ENCODE data around the gene CELF5.
A peak's percentile ranks its signal among the peaks of the same experiment; 100 is the strongest.
"Not testable (repeated sequence)": the region's sequence is repeated elsewhere in the genome, so short reads cannot be mapped to it uniquely, and the experiment has no call there.

Gene CELF5

GRCh38 chr19:3282564-3282963 lies 58.1 kb downstream of the CELF5 start:
- Mint-ChIP-seq H3K4me3 (no peak overlapping the region), H3K9me3 (no peaks in the 10 kb centered on the region), H3K4me1 (peaks cover 7% of the 10 kb centered on the region), H3K27ac (no peak overlapping the region), H3K27me3 (peaks cover 5% of the 10 kb centered on the region), H3K36me3 (no peaks in the 10 kb centered on the region)

DNA sequence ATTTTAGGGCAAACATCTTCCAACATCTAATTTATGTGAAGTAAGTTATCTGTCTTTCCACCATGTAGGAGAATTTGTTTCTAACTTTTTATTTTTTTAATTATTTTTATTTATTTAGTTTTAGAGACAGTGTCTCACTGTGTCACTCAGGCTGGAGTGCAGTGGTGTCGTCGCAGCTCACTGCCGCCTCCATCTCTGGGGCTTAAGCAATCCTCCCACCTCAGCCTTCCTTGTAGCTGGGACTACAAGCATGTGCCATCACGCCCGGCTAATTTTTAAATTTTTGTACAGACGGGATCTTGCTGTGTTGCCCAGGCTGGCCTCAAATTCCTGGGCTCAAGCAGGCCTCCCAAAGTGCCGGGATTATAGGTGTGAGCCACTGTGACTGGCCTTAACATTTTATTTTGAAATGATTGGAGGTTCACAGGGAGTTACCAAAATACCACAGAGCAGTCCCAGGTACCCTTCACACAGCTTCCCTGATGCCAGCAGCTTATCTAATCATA lies 58.8 kb downstream of the CELF5 start:
- Mint-ChIP-seq H3K9me3 (no peaks in the 10 kb centered on the region), H3K4me1 (peaks cover 7% of the 10 kb centered on the region), H3K4me3 (no peak overlapping the region), H3K36me3 (no peaks in the 10 kb centered on the region), H3K27me3 (peaks cover 7% of the 10 kb centered on the region), H3K27ac (no peak overlapping the region)

- H3K4me3 Mint-ChIP-seq: no peak overlapping the region
- no peak overlapping the region for H3K27ac Mint-ChIP-seq
- H3K36me3 Mint-ChIP-seq: no peaks in the 10 kb centered on the region
- peaks cover 7% of the 10 kb centered on the region for H3K27me3 Mint-ChIP-seq
- H3K4me1 Mint-ChIP-seq: peaks cover 7% of the 10 kb centered on the region
- H3K9me3 Mint-ChIP-seq: no peaks in the 10 kb centered on the region
Observed at GRCh38 chr19:3283886-3284657, 59.6 kb downstream of the CELF5 start.

- no peak overlapping the region for H3K27ac Mint-ChIP-seq
- H3K36me3 Mint-ChIP-seq: no peaks in the 10 kb centered on the region
- H3K4me3 Mint-ChIP-seq: peak overlapping the region; percentile 37
- H3K9me3 Mint-ChIP-seq: no peaks in the 10 kb centered on the region
- peaks cover 8% of the 10 kb centered on the region for H3K27me3 Mint-ChIP-seq
- H3K4me1 Mint-ChIP-seq: peaks cover 7% of the 10 kb centered on the region
Observed at GRCh38 chr19:3284759-3285646, 60.5 kb downstream of the CELF5 start.

GRCh38 chr19:3285647-3286176 lies 61.3 kb downstream of the CELF5 start:
- Mint-ChIP-seq H3K4me1 (peaks cover 7% of the 10 kb centered on the region), H3K36me3 (no peaks in the 10 kb centered on the region), H3K4me3 (no peak overlapping the region), H3K9me3 (no peaks in the 10 kb centered on the region), H3K27ac (no peak overlapping the region), H3K27me3 (peaks cover 8% of the 10 kb centered on the region)

DNA sequence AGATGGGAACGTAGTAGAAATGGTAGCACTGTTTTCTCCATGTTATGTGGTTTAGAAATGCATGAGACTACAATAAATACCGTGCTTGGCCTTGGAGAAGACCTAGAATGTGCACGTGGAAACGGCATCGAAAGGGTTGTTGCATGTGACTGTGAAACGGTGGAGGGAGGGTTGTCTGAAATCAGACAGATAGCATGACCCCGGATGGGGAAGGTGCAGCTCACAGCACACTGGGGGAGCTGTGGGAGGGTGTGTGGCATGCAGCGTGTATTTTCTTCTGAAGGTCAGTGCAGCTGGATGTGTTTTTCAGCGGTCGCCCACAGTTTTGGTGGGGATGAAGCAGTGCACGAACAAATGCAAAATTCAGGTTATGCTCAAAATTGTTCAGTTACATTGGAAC lies 63.4 kb downstream of the CELF5 start:
- Mint-ChIP-seq H3K27me3 (peaks cover 8% of the 10 kb centered on the region), H3K4me1 (peaks cover 7% of the 10 kb centered on the region), H3K27ac (no peak overlapping the region), H3K4me3 (no peak overlapping the region), H3K9me3 (no peaks in the 10 kb centered on the region), H3K36me3 (no peaks in the 10 kb centered on the region)

DNA sequence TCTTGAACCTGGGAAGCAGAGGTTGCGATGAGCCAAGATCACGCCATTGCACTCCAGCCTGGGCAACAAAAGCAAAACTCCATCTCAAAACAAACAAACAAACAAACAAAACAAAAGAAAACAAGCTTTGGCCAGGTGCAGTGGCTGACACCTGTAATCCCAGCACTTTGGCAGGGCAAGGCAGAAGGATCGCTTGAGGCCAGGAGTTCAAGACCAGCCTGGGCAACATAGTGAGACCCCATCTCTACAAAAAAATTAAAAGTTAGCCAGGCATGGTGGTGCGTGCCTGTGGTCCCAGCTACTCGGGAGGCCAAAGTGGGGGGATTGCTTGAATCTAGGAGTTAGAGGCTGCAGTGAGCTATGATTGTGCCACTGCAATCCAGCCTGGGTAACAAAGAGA lies 64.0 kb downstream of the CELF5 start:
- not testable (repeated sequence) for H3K9me3 Mint-ChIP-seq, H3K4me1 Mint-ChIP-seq, H3K4me3 Mint-ChIP-seq, H3K27ac Mint-ChIP-seq, H3K36me3 Mint-ChIP-seq, H3K27me3 Mint-ChIP-seq

- Mint-ChIP-seq H3K9me3 (no peaks in the 10 kb centered on the region), H3K36me3 (no peaks in the 10 kb centered on the region), H3K27ac (no peak overlapping the region), H3K4me3 (no peak overlapping the region), H3K27me3 (peaks cover 6% of the 10 kb centered on the region), H3K4me1 (no peaks in the 10 kb centered on the region)
Observed at GRCh38 chr19:3289971-3290569, 65.6 kb downstream of the CELF5 start.

DNA sequence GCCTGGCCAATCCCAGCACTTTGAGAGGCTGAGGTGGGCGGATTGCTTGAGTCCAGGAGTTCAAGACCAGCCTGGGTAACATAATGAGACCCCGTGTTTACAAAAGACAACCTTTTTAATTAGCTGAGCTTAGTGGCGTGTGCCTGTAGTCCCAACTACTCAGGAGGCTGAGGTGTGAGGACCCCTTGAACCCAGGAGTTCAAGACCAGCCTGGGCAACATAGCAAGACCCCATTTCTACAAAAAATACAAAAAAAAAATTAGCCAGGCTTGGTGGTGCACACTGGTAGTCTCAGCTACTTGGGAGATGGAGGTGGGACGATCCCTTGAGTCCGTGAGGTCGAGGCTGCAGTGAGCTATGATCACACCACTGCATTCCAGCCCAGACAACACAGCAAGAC lies 66.4 kb downstream of the CELF5 start:
- not testable (repeated sequence) for H3K27me3 Mint-ChIP-seq, H3K9me3 Mint-ChIP-seq, H3K4me1 Mint-ChIP-seq, H3K36me3 Mint-ChIP-seq, H3K27ac Mint-ChIP-seq, H3K4me3 Mint-ChIP-seq

GRCh38 chr19:3291644-3292043 lies 67.2 kb downstream of the CELF5 start:
- H3K27me3 Mint-ChIP-seq: peaks cover 6% of the 10 kb centered on the region
- no peak overlapping the region for H3K4me3 Mint-ChIP-seq
- no peaks in the 10 kb centered on the region for H3K36me3 Mint-ChIP-seq
- H3K4me1 Mint-ChIP-seq: no peaks in the 10 kb centered on the region
- H3K27ac Mint-ChIP-seq: no peak overlapping the region
- H3K9me3 Mint-ChIP-seq: no peaks in the 10 kb centered on the region

DNA sequence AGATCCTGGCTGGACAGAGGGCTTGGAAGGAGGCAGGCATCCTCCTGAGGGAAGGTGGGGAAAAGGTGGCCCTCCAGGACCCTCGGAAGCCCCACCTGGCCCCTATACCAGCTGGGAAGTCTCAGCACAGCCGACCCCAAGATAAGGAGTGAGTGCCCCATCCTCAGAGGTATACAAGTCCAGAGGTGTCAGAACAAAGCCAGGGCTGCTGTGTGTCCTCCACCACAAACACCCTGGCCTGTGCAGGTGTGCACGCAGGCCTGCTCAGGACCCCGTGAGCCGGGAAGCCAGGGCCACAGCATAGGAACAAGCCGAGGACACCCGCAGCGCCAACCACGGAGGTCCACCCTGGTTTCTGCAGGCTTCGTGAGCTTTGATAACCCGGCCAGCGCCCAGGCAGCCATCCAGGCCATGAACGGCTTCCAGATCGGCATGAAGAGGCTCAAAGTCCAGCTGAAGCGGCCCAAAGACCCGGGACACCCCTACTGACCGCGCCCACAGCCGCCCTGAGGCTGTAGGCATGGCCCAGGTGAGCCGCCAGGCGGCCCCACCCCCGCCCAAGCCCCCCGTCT lies 68.6 kb downstream of the CELF5 start:
- H3K4me1 Mint-ChIP-seq: no peaks in the 10 kb centered on the region
- H3K4me3 Mint-ChIP-seq: no peak overlapping the region
- H3K36me3 Mint-ChIP-seq: no peaks in the 10 kb centered on the region
- H3K27me3 Mint-ChIP-seq: peaks cover 4% of the 10 kb centered on the region
- no peaks in the 10 kb centered on the region for H3K9me3 Mint-ChIP-seq
- H3K27ac Mint-ChIP-seq: no peak overlapping the region

- no peaks in the 10 kb centered on the region for H3K36me3 Mint-ChIP-seq
- H3K4me1 Mint-ChIP-seq: no peaks in the 10 kb centered on the region
- H3K27ac Mint-ChIP-seq: no peak overlapping the region
- H3K27me3 Mint-ChIP-seq: peaks cover 4% of the 10 kb centered on the region
- H3K9me3 Mint-ChIP-seq: no peaks in the 10 kb centered on the region
- no peak overlapping the region for H3K4me3 Mint-ChIP-seq
Observed at GRCh38 chr19:3293560-3293959, 69.1 kb downstream of the CELF5 start.

DNA sequence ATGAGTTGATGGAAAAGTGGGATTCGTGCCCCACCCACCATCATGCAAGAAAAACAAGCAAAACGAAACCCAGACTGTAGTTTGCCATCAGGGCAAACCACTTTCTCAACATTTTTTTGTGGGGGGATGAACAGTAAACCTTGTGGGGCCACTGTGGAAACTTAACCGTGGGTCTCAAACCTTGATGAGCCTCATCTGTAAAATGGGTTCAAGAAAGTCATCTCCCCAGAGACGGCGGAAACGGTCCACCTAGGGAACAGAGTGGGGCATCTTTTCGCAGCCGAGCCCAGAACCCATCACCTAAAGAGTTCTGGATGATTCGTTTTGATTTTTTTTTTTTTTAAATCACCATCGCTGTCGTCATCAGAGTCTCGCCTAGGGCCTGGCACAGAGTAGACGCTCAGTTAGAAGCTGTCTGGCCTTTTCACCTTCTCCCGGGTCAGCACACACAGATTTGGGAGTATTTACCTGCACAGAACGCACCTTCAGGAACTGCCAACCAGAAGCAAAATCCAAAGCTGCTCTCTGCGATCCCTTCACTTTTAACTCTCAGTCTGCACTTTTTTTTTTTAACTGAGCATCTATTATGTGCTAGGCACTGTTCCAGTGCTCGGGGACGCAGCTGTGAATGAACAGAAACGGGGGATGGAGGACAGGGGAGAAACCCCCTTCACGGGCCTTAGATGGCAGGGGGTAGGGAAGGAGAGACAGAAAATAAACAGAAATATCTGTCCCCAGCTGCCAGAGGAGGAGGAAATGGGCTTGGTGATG lies 69.8 kb downstream of the CELF5 start:
- Mint-ChIP-seq H3K36me3 (no peaks in the 10 kb centered on the region), H3K4me3 (no peak overlapping the region), H3K27ac (no peak overlapping the region), H3K4me1 (no peaks in the 10 kb centered on the region), H3K27me3 (peaks cover 7% of the 10 kb centered on the region), H3K9me3 (no peaks in the 10 kb centered on the region)

GRCh38 chr19:3295581-3295980 lies 71.1 kb downstream of the CELF5 start:
- Mint-ChIP-seq H3K27ac (no peak overlapping the region), H3K27me3 (peaks cover 7% of the 10 kb centered on the region), H3K36me3 (no peaks in the 10 kb centered on the region), H3K4me3 (no peak overlapping the region), H3K4me1 (no peaks in the 10 kb centered on the region), H3K9me3 (no peaks in the 10 kb centered on the region)

- Mint-ChIP-seq H3K27ac (no peak overlapping the region), H3K4me1 (no peaks in the 10 kb centered on the region), H3K36me3 (no peaks in the 10 kb centered on the region), H3K27me3 (peaks cover 7% of the 10 kb centered on the region), H3K9me3 (no peaks in the 10 kb centered on the region), H3K4me3 (no peak overlapping the region)
Observed at GRCh38 chr19:3296034-3296433, 71.6 kb downstream of the CELF5 start.
